ENCODE measurements around the gene HS2ST1.
"Not testable (repeated sequence)": the region's sequence is repeated elsewhere in the genome, so short reads cannot be mapped to it uniquely, and the experiment has no call there.

The HS2ST1 gene

GRCh38 chr1:87017998-87018672, 103.7 kb downstream of the HS2ST1 start:
- TF ChIP-seq FOXK2 (IDR thresholded peaks at IDR 0.05), result no peak
- no peak for TF ChIP-seq LEF1 (IDR thresholded peaks at IDR 0.05; ENCODE audit: borderline replicate concordance)
- TF ChIP-seq HDGF (IDR thresholded peaks at IDR 0.05; ENCODE audit: borderline replicate concordance), result no peak
- TF ChIP-seq ARNT (IDR thresholded peaks at IDR 0.05), result no peak
- no peak for TF ChIP-seq CTBP1 (IDR thresholded peaks at IDR 0.05; ENCODE audit: borderline replicate concordance)
- TF ChIP-seq BHLHE40 (IDR thresholded peaks at IDR 0.05; ENCODE audit: borderline replicate concordance), result no peak
- no peak for TF ChIP-seq SP1 (IDR thresholded peaks at IDR 0.05)
- TF ChIP-seq ZNF384 (IDR thresholded peaks at IDR 0.05), result no peak
- TF ChIP-seq TARDBP (IDR thresholded peaks at IDR 0.05), result no peak
- no peak for TF ChIP-seq L3MBTL2 (conservative IDR thresholded peaks at IDR 0.05)
- no peak for TF ChIP-seq NFRKB (IDR thresholded peaks at IDR 0.05)
- no peak for TF ChIP-seq ELF4 (IDR thresholded peaks at IDR 0.05)
- no peak for TF ChIP-seq SUZ12 (IDR thresholded peaks at IDR 0.05)
- TF ChIP-seq PKNOX1 (IDR thresholded peaks at IDR 0.05), result no peak
- TF ChIP-seq FOXA1 (IDR thresholded peaks at IDR 0.05), result no peak
- ChIA-PET POLR2A (no interaction called here), CTCF (interaction anchor here (0.6 kb wide), 1 partner anchor 189 kb away, joined by 3 read pairs; no protein-coding TSS in a partner anchor)
- DNase-seq (ENCODE audit: extremely low spot score), result no peak

- no peak for DNase-seq (ENCODE audit: extremely low spot score)
- CTCF ChIA-PET, result no interaction called here
- POLR2A ChIA-PET, result no interaction called here
- no peak for TF ChIP-seq SP1 (IDR thresholded peaks at IDR 0.05)
- no peak for TF ChIP-seq BHLHE40 (IDR thresholded peaks at IDR 0.05; ENCODE audit: borderline replicate concordance)
- TF ChIP-seq ZNF384 (IDR thresholded peaks at IDR 0.05), result no peak
- TF ChIP-seq CTBP1 (IDR thresholded peaks at IDR 0.05; ENCODE audit: borderline replicate concordance), result no peak
- TF ChIP-seq TARDBP (IDR thresholded peaks at IDR 0.05), result no peak
- no peak for TF ChIP-seq L3MBTL2 (conservative IDR thresholded peaks at IDR 0.05)
- no peak for TF ChIP-seq FOXM1 (IDR thresholded peaks at IDR 0.05; ENCODE audit: borderline replicate concordance)
- TF ChIP-seq HDGF (IDR thresholded peaks at IDR 0.05; ENCODE audit: borderline replicate concordance), result no peak
These were observed 108.9 kb downstream of the HS2ST1 start for GRCh38 chr1:87023326-87023725.

- CTCF ChIA-PET, result interaction anchor here (1.0 to 1.4 kb wide), 2 partner anchors 109 to 111 kb away, joined by 3 to 5 read pairs; partner anchors contain the start of genes HS2ST1 and SELENOF
- DNase-seq (ENCODE audit: extremely low spot score), result peak; percentile 66
- TF ChIP-seq LEF1 (IDR thresholded peaks at IDR 0.05; ENCODE audit: borderline replicate concordance) (no peak), SP1 (IDR thresholded peaks at IDR 0.05) (no peak), NFRKB (IDR thresholded peaks at IDR 0.05) (no peak), BHLHE40 (IDR thresholded peaks at IDR 0.05; ENCODE audit: borderline replicate concordance) (no peak), ZNF384 (IDR thresholded peaks at IDR 0.05) (no peak), FOXA1 (IDR thresholded peaks at IDR 0.05) (no peak), ARNT (IDR thresholded peaks at IDR 0.05) (no peak), HDGF (IDR thresholded peaks at IDR 0.05; ENCODE audit: borderline replicate concordance) (no peak), FOXM1 (IDR thresholded peaks at IDR 0.05; ENCODE audit: borderline replicate concordance) (no peak), L3MBTL2 (conservative IDR thresholded peaks at IDR 0.05) (no peak), TARDBP (IDR thresholded peaks at IDR 0.05) (no peak), SUZ12 (IDR thresholded peaks at IDR 0.05) (no peak), CTBP1 (IDR thresholded peaks at IDR 0.05; ENCODE audit: borderline replicate concordance) (no peak), PKNOX1 (IDR thresholded peaks at IDR 0.05) (no peak), ELF4 (IDR thresholded peaks at IDR 0.05) (no peak), FOXK2 (IDR thresholded peaks at IDR 0.05) (no peak)
- POLR2A ChIA-PET, result no interaction called here
These were observed 110.6 kb downstream of the HS2ST1 start for GRCh38 chr1:87024936-87025540.

GRCh38 chr1:87027561-87027960, 113.1 kb downstream of the HS2ST1 start:
- POLR2A ChIA-PET; DNase-seq (ENCODE audit: extremely low spot score); CTCF ChIA-PET: not testable (repeated sequence)

- no peak for DNase-seq (ENCODE audit: extremely low spot score)
- TF ChIP-seq SUZ12 (IDR thresholded peaks at IDR 0.05), result no peak
- no peak for TF ChIP-seq ELF4 (IDR thresholded peaks at IDR 0.05)
- TF ChIP-seq NFRKB (IDR thresholded peaks at IDR 0.05), result no peak
- TF ChIP-seq BHLHE40 (IDR thresholded peaks at IDR 0.05; ENCODE audit: borderline replicate concordance), result no peak
- TF ChIP-seq L3MBTL2 (conservative IDR thresholded peaks at IDR 0.05), result no peak
- TF ChIP-seq TARDBP (IDR thresholded peaks at IDR 0.05), result no peak
- no peak for TF ChIP-seq FOXA1 (IDR thresholded peaks at IDR 0.05)
- no peak for TF ChIP-seq LEF1 (IDR thresholded peaks at IDR 0.05; ENCODE audit: borderline replicate concordance)
- TF ChIP-seq FOXK2 (IDR thresholded peaks at IDR 0.05), result no peak
- no peak for TF ChIP-seq ARNT (IDR thresholded peaks at IDR 0.05)
- TF ChIP-seq CTBP1 (IDR thresholded peaks at IDR 0.05; ENCODE audit: borderline replicate concordance), result no peak
- ChIA-PET POLR2A (no interaction called here), CTCF (no interaction called here)
These were observed 114.1 kb downstream of the HS2ST1 start for GRCh38 chr1:87028576-87028975.

GRCh38 chr1:87030740-87031690, 116.6 kb downstream of the HS2ST1 start:
- no peak for DNase-seq (ENCODE audit: extremely low spot score)
- POLR2A ChIA-PET, result no interaction called here
- no peak for TF ChIP-seq L3MBTL2 (conservative IDR thresholded peaks at IDR 0.05)
- TF ChIP-seq ELF4 (IDR thresholded peaks at IDR 0.05), result no peak
- no peak for TF ChIP-seq SP1 (IDR thresholded peaks at IDR 0.05)
- TF ChIP-seq FOXK2 (IDR thresholded peaks at IDR 0.05), result no peak
- TF ChIP-seq NFRKB (IDR thresholded peaks at IDR 0.05), result no peak
- TF ChIP-seq TARDBP (IDR thresholded peaks at IDR 0.05), result no peak
- TF ChIP-seq ZNF384 (IDR thresholded peaks at IDR 0.05), result no peak
- TF ChIP-seq FOXM1 (IDR thresholded peaks at IDR 0.05; ENCODE audit: borderline replicate concordance), result no peak
- no peak for TF ChIP-seq ARNT (IDR thresholded peaks at IDR 0.05)
- CTCF ChIA-PET, result no interaction called here
